ENCODE measurements around the gene DSC3.

- TF ChIP-seq EZH2phosphoT487 (IDR thresholded peaks at IDR 0.05; ENCODE audit: borderline replicate concordance, low read length) = no peak
- no peak for TF ChIP-seq CTCF (conservative IDR thresholded peaks at IDR 0.05; ENCODE audit: low read depth, low read length)
Observed at GRCh38 chr18:31064130-31064529, 21.6 kb upstream of the DSC3 start.
